ENCODE results near the gene CABP7.

The CABP7 gene

DNA sequence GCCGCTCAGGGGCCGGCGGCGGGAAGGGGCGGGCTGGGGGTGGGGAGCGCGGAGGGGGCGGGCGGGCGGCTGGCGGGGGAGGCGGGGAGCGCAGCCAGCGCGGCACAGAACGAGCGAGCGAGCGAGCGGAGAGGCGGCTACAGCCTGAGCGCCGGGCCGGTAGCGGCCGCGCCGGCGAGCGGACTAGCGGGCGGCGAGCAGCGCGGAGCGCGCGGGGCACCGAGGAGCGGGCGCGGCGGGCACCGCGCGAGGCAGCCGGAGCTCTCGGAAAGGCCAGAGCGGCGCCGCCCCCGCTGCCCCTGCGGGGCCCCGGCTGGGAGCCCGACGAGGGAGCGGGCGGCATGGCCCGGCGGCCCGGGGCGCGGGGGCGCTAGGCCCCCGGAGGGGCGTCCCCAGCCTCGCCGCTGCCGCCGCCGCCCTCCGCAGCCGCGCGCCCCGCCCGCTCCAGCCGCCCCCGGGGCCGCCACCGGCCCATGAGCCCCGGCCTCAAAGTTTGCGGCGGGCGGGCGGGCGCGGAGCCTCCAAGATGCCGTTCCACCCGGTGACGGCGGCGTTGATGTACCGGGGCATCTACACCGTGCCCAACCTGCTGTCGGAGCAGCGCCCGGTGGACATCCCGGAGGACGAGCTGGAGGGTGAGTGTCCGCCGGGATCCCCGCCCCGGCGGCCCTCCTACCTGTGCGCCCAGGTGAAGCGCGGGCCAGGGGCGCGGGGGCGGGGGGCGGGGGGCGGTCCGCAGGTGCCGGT, at the start of gene CABP7:
TSS of gene CABP7 (plus strand) at position 105 of the 747 bp plus-strand sequence. CDS start at position 527, 422 bp downstream.
- TF ChIP-seq POLR2A (IDR thresholded peaks at IDR 0.05; ENCODE audit: low read depth, low read length) = no peak
- DNase-seq (ENCODE audit: insufficient read length, low spot score) (no peak), FAIRE-seq (no peak)

GRCh38 chr22:29670626-29671025, 49.2 kb upstream of the CABP7 start:
- DNase-seq (ENCODE audit: insufficient read length, low spot score) (no peak), FAIRE-seq (no peak)
- no peak for TF ChIP-seq POLR2A (IDR thresholded peaks at IDR 0.05; ENCODE audit: low read depth, low read length)

- FAIRE-seq (no peak), DNase-seq (ENCODE audit: insufficient read length, low spot score) (no peak)
- no peak for TF ChIP-seq POLR2A (IDR thresholded peaks at IDR 0.05; ENCODE audit: low read depth, low read length)
These were observed 46.3 kb upstream of the CABP7 start for GRCh38 chr22:29673361-29674066.

DNA sequence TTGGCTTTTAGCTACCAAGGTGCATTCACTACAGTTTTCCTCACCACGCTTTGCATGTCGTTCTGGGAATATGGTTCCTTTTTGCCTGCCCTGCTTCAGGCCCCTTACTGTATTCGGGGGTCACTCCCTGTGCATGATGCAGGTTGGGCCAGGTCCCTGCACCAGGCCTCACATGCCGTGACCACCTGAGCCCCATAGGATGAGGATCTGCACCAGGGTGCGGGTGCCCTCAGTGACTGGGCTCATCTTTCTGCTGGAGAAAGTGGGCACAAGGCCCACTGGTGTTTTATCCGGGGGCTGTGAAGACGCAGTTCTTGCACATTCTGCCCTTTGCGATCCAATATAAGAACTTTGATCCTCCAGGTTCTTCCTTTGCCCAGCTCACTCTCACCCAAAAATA, 45.7 kb upstream of the CABP7 start:
- no peak for TF ChIP-seq POLR2A (IDR thresholded peaks at IDR 0.05; ENCODE audit: low read depth, low read length)
- FAIRE-seq = no peak

GRCh38 chr22:29679316-29679715, 40.5 kb upstream of the CABP7 start:
- no peak for DNase-seq (ENCODE audit: insufficient read length, low spot score)
- FAIRE-seq = no peak
- no peak for TF ChIP-seq POLR2A (IDR thresholded peaks at IDR 0.05; ENCODE audit: low read depth, low read length)

More for the DNA sequence above, 45.7 kb upstream of the CABP7 start:
- no peak for DNase-seq (ENCODE audit: insufficient read length, low spot score)

GRCh38 chr22:29683536-29683935, 36.3 kb upstream of the CABP7 start:
- no peak for TF ChIP-seq POLR2A (IDR thresholded peaks at IDR 0.05; ENCODE audit: low read depth, low read length)
- FAIRE-seq (no peak), DNase-seq (ENCODE audit: insufficient read length, low spot score) (no peak)

DNA sequence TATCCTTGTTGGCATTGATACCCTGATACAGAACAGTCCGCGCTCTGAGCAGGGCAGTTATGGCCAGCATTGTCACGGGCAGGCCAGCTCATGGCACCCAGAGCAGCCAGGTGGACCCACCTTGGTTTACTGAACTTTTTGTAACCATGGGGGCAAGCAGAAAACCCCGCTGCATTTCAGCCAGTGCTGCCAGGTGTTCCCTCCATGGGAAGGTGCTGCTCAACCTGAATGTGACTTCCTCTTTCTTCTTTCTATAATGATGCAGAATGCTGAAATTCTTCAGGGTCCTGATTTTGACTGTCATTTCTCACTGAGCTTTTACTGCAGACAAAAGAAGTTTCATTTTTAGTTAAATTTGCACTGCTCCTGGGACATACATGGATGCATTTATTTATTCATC, 35.6 kb upstream of the CABP7 start:
- no peak for FAIRE-seq
- DNase-seq (ENCODE audit: insufficient read length, low spot score) = no peak
- no peak for TF ChIP-seq POLR2A (IDR thresholded peaks at IDR 0.05; ENCODE audit: low read depth, low read length)

DNA sequence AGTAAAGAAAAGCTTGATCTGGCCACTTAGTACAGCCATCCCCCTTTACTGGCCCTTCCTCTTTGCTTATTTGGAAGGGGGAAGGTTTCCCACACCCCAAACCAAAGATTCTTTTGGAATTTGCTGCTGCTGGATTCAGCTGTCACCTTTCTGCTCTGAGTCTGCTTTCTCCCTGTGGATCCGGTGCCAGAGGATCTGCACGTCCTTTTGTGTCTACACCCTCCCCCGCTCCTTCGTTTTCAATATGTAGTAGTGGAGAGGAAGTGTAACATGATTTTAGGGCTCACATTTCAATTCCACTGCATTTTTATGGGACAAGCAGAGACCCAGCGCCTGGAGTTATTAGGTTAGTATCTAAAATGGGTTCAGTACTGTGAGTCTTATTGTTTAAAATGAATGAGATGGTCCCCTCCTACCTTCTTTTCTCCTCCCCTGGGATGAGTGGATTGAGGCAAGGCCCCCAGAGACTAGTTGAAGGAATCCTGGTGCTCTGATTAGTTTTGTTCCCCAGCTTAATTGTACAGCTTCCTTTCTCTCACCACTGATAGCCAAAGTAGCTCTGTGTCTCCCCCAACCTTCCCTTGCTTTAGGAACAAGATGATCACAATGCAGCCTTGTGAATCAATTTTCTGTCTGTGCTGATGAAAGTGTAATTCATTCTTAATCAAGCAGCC, 30.5 kb upstream of the CABP7 start:
- no peak for TF ChIP-seq POLR2A (IDR thresholded peaks at IDR 0.05; ENCODE audit: low read depth, low read length)
- FAIRE-seq (no peak), DNase-seq (ENCODE audit: insufficient read length, low spot score) (no peak)

GRCh38 chr22:29689880-29690213, 30.0 kb upstream of the CABP7 start:
- DNase-seq (ENCODE audit: insufficient read length, low spot score) = no peak
- no peak for FAIRE-seq

DNA sequence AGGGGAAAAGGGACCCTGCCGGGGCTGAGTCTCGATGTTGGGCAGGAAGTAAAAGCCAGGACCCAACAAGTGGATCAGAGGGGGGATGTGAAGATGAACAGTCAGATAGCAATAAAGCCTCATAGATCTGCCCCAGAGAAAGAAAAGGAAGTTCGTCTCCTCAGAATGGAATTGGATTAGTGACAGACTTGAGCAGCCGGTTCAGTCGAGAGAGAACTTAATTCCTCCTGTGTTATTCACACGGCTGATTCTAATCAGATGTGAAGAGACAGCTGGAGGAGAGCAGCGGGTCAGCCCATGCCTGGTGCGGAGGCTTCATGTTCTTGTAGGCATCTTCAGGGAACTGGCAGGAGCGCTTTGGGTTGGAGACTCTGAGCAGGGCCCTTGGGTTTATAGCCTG, 29.3 kb upstream of the CABP7 start:
- DNase-seq (ENCODE audit: insufficient read length, low spot score) (no peak), FAIRE-seq (no peak)
- no peak for TF ChIP-seq POLR2A (IDR thresholded peaks at IDR 0.05; ENCODE audit: low read depth, low read length)

More at GRCh38 chr22:29689880-29690213, 30.0 kb upstream of the CABP7 start:
- no peak for TF ChIP-seq POLR2A (IDR thresholded peaks at IDR 0.05; ENCODE audit: low read depth, low read length)

DNA sequence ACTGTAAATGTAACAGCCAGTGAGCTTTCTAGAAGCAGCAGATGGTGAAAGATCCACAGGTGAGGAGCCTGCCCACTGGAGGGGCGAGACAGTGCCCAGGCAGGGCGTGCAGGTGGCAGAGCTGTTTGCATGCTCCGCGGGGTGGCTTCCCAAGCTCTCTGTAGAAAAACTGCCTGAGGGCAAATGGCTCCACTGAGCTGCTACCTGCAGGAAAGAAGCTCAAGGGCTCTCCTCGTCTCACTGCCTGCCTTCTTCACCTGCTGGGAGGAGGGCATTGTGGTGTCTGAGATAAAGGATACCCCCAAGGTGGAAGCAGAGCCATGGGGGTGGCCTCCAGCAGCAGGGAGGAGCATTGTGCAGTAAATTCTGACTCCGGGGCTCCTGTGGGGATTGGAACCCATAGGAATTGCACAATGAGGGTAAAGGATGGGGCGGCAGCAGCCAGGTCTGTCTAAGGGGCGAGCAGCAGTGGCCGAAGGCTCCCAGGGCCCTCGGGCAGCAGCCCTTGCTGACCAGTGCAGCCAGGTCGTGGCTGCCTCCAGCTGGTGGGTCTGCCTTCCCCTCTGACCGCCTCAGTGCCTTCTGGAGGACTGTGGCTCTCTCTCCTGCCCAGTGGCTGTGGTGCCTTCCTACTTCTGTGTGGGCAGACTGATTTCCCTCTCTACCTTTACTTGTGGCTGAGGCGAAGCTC, 28.0 kb upstream of the CABP7 start:
- DNase-seq (ENCODE audit: insufficient read length, low spot score) (no peak), FAIRE-seq (no peak)
- no peak for TF ChIP-seq POLR2A (IDR thresholded peaks at IDR 0.05; ENCODE audit: low read depth, low read length)

GRCh38 chr22:29692327-29692640, 27.5 kb upstream of the CABP7 start:
- DNase-seq (ENCODE audit: insufficient read length, low spot score) (no peak), FAIRE-seq (no peak)
- no peak for TF ChIP-seq POLR2A (IDR thresholded peaks at IDR 0.05; ENCODE audit: low read depth, low read length)

GRCh38 chr22:29693161-29693560, 26.6 kb upstream of the CABP7 start:
- TF ChIP-seq POLR2A (IDR thresholded peaks at IDR 0.05; ENCODE audit: low read depth, low read length) = no peak
- no peak for FAIRE-seq
- DNase-seq (ENCODE audit: insufficient read length, low spot score) = no peak

GRCh38 chr22:29693671-29694070, 26.1 kb upstream of the CABP7 start:
- DNase-seq (ENCODE audit: insufficient read length, low spot score) (no peak), FAIRE-seq (no peak)
- TF ChIP-seq POLR2A (IDR thresholded peaks at IDR 0.05; ENCODE audit: low read depth, low read length) = no peak

Data from H54 (cell line).